Esophagus squamous epithelium (tissue), 5 donors: ENCODE data around the gene NMRAL1. TPM values are rescaled to one million over a fixed set of nuclear protein-coding genes. Genes with fewer than 3 reads are reported as not detected.

ENCODE experiments used
- DNase-seq: peaks from one replicate; lab custom pipeline; 2025; lab: John Stamatoyannopoulos, UW
- H3K27ac ChIP-seq, 4 donors: fragments of 200-600 bp; sonication (generic); one replicate each; pipeline ENCODE4 v1.5.1; 2016 to 2019; ENCODE audit warnings: mild to moderate bottlenecking in 1 of 4
- H3K27me3 ChIP-seq, 4 donors: fragments of 200-600 bp; sonication (generic); 1 replicate in 3 of 4; 2 replicates in 1 of 4; pipeline versions ENCODE4 v1.5.1 to v1.6.0; 2017 to 2021; ENCODE audit warnings: antibody characterized with exemption in 1 of 4
- H3K36me3 ChIP-seq, 3 donors: fragments of 200-600 bp; sonication (generic); one replicate each; pipeline ENCODE4 v1.5.1; 2016 to 2019
- H3K4me1 ChIP-seq, 3 donors: fragments of 200-600 bp; sonication (generic); one replicate each; pipeline ENCODE4 v1.5.1; 2017 to 2019
- H3K4me3 ChIP-seq, 4 donors: fragments of 200-600 bp; sonication (generic); 1 replicate in 3 of 4; 2 replicates in 1 of 4; pipeline ENCODE4 v1.5.1; 2016 to 2019; ENCODE audit warnings: mild to moderate bottlenecking in 2 of 4, moderate library complexity in 1 of 4
- H3K9me3 ChIP-seq, 3 donors: fragments of 200-600 bp; sonication (generic); one replicate each; pipeline ENCODE4 v1.5.1; 2016 to 2019
- CTCF ChIP-seq, 6 experiments: fragments of 450-650 bp in 4 of 6; fragments of 200-600 bp in 2 of 6; sonication (generic) in 2 of 6; IDR thresholded peaks; one replicate each; pipeline ENCODE4 v1.5.1; 2016 to 2019; ENCODE audit warnings: antibody characterized with exemption in 6 of 6, mild to moderate bottlenecking in 4 of 6, moderate library complexity in 4 of 6
- POLR2A ChIP-seq, 4 donors: fragments of 450-650 bp; IDR thresholded peaks; one replicate each; pipeline ENCODE4 v1.6.1; 2017; ENCODE audit warnings: antibody characterized with exemption in 4 of 4, mild to moderate bottlenecking in 4 of 4, moderate library complexity in 3 of 4
- WGBS, 2 donors: methylation state at CpG; one replicate each; pipeline ENCODE4 v1.1.5; 2018; 5-methylcytosine and 5-hydroxymethylcytosine counted together
- intact Hi-C: fragments of 100-400 bp; cut with DNase I; formaldehyde crosslinking; loops from one replicate; pipeline ENCODE4 v1.15.0; 2022
- total RNA-seq, 4 donors: library from RNA; depleted of rRNA; stranded (reverse); fragments of >200 nt; gene quantifications; one replicate each; pipeline ENCODE4 v1.1.0, GENCODE V29; 2016
- donor health status: DM: yes; HTN: yes; CAD: no.

NMRAL1 gene
- total RNA-seq, 4 donors from 2014 or later = 25.4 to 55.5 (median 34.9) TPM

GRCh38 chr16:4431023-4431422 lies 43.4 kb downstream of the NMRAL1 start:
- Histone ChIP-seq H3K9me3 (no peaks in the 10 kb centered on the region), H3K27me3 (no peaks in the 10 kb centered on the region), H3K27ac (no peak overlapping the region), H3K4me1 (peaks cover 4 to 34% (median 23%) of the 10 kb centered on the region in 3 donors), H3K4me3 (no peak overlapping the region), H3K36me3 (peaks cover 0 to 71% (median 12%) of the 10 kb centered on the region in 3 donors)
- no peak for TF ChIP-seq CTCF (IDR thresholded peaks at IDR 0.05)
- TF ChIP-seq POLR2A (IDR thresholded peaks at IDR 0.05) = no peak
- 89 to 91% methylated on average over 8 to 9 of the region's 9 CpGs for WGBS, 2 donors
- intact Hi-C loops = no loop called here
- no peak for DNase-seq

DNA sequence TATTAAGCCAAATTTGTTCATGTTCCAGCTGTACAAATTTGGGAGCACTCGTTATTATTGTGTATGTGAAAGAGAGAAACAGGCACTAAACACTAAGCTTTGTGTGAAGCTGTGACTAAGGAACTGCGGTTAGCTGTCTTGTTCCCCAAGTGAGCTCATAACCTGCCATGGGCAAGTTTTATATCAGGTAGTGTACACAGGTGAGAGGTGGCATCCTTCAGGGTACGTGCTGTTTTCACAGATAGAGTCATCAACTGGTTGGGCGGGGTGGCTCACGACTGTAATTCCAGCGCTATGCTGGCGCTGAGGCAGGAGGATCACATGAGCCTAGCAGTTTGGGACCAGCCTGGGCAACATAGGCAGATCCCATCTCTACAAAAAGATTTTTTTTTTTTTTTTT lies 45.9 kb downstream of the NMRAL1 start:
- peaks cover 0 to 46% (median 8%) of the 10 kb centered on the region in 3 donors for H3K36me3 ChIP-seq
- H3K4me3 ChIP-seq = no peak overlapping the region
- no peaks in the 10 kb centered on the region for H3K9me3 ChIP-seq
- no peaks in the 10 kb centered on the region for H3K27me3 ChIP-seq
- intact Hi-C loops = no loop called here
- H3K27ac ChIP-seq = peak overlapping the region in 2 of 4 donors; percentile 50 to 54
- 56 to 69% methylated on average over 7 of the region's 7 CpGs for WGBS, 2 donors
- TF ChIP-seq CTCF (IDR thresholded peaks at IDR 0.05) = no peak
- TF ChIP-seq POLR2A (IDR thresholded peaks at IDR 0.05) = no peak
- peaks cover 9 to 44% (median 26%) of the 10 kb centered on the region in 3 donors for H3K4me1 ChIP-seq
- no peak for DNase-seq

DNA sequence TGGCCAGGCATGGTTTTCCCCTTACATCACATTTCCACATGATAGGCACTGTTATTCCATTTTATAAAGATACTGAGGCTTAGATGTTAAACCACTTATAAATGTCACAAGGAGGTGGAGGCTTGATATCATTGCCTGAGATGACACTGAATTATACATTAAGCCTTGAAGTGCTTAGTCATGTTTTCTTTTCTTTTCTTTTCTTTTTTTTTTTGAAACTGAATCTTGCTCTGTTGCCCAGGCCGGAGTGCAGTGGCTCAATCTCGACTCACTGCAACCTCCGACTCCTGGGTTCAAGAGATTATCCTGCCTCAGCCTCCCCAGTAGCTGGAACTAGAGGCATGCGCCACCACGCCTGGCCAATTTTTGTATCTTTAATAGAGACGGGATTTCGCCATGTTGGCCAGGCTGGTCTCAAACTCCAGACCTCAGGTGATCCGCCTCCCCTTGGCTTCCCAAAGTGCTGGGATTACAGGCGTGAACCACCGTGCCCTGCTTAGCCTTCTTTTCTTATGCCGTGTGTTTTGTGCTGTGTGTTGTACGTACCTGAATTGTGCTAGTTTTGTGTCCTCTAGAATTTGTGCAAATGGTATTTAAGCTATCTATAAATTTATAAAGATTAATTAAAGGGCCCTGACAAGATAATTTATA lies 47.6 kb downstream of the NMRAL1 start:
- H3K4me3 ChIP-seq = peak overlapping the region; percentile 80 to 98 (median 88)
- no peaks in the 10 kb centered on the region for H3K27me3 ChIP-seq
- WGBS, 2 donors = 69 to 76% methylated on average over 11 to 12 of the region's 12 CpGs
- peaks cover 9 to 44% (median 26%) of the 10 kb centered on the region in 3 donors for H3K4me1 ChIP-seq
- intact Hi-C loops = no loop called here
- H3K9me3 ChIP-seq = no peaks in the 10 kb centered on the region
- DNase-seq = no peak
- peak overlapping the region; percentile 92 to 98 (median 96) for H3K27ac ChIP-seq
- TF ChIP-seq CTCF (IDR thresholded peaks at IDR 0.05) (no peak), POLR2A (IDR thresholded peaks at IDR 0.05) (no peak)
- H3K36me3 ChIP-seq = peaks cover 0 to 31% (median 5%) of the 10 kb centered on the region in 3 donors

DNA sequence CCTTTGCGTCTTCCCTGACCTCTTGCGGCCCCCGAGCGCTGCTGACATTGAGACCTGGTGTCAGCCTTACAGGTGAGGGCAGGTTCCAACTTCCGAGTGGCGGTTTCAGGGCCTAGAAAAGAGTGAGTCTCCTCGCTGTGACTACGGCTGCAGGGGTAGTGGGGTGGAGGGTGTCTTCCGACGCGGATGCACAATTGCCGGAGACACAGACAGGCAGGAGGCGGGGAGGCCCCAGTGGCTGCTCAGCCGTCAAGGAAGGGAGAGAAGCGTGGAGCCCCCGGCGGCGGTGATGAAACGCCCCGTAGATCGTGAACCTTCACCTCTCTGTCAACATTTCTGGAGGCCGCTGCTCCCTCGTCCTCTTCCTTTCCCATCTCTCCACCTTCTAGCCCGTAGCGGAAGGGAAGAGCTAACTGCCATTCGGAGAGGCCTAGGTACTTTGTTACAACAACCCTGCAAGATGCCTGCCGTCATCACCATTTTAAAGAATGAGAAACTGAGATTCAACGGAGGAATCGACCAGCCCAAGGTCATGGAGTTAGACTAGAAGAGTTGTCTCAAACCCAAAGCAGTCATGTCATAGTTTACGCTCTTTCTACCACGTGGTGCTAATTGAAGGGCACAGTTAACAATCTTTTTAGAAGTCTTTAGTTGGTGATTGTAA lies 48.3 kb downstream of the NMRAL1 start:
- DNase-seq = no peak
- intact Hi-C loops = no loop called here
- no peak for TF ChIP-seq POLR2A (IDR thresholded peaks at IDR 0.05)
- no peak for TF ChIP-seq CTCF (IDR thresholded peaks at IDR 0.05)
- WGBS, 2 donors = 3 to 9% methylated on average over 9 to 25 of the region's 31 CpGs
- Histone ChIP-seq H3K27ac (peak overlapping the region; percentile 92 to 98 (median 96)), H3K4me1 (peaks cover 9 to 44% (median 26%) of the 10 kb centered on the region in 3 donors), H3K4me3 (peak overlapping the region; percentile 80 to 98 (median 88)), H3K36me3 (peaks cover 0 to 24% (median 0%) of the 10 kb centered on the region in 3 donors), H3K9me3 (no peaks in the 10 kb centered on the region), H3K27me3 (no peaks in the 10 kb centered on the region)
